Fibroblast of lung (primary cell): Measurements from ENCODE around the gene LSS. TPM values are rescaled to one million over a fixed set of nuclear protein-coding genes. Genes with fewer than 3 reads are reported as not detected.
"Not testable (repeated sequence)": the region's sequence is repeated elsewhere in the genome, so short reads cannot be mapped to it uniquely, and the experiment has no call there.

ENCODE experiments used
- DNase-seq, 2 donors: peaks; one replicate each; pipeline versions ENCODE4 v3.0.0 to v3.0.0-alpha.2; 2010; ENCODE audit warnings: low read depth in 2 of 2
- H2AFZ ChIP-seq: 2 replicates; pipeline ENCODE4 v1.5.1; 2012; ENCODE audit warnings: low read length, control low read depth, inconsistent platforms
- H3K27ac ChIP-seq: 2 replicates; pipeline ENCODE4 v1.5.1; 2011; ENCODE audit warnings: low read length, control low read depth; ENCODE audit not compliant: insufficient read depth
- H3K27me3 ChIP-seq: 2 replicates; pipeline ENCODE4 v1.5.1; 2011; ENCODE audit warnings: mild to moderate bottlenecking, low read length; ENCODE audit not compliant: control insufficient read depth, insufficient read depth
- H3K36me3 ChIP-seq: 2 replicates; pipeline ENCODE4 v1.5.1; 2011; ENCODE audit warnings: low read length; ENCODE audit not compliant: control insufficient read depth, insufficient read depth
- H3K4me1 ChIP-seq: 2 replicates; pipeline ENCODE4 v1.5.1; 2011; ENCODE audit warnings: low read length; ENCODE audit not compliant: control insufficient read depth, insufficient read depth; ENCODE audit errors: extremely low read depth
- H3K4me2 ChIP-seq: 2 replicates; pipeline ENCODE4 v1.5.1; 2011; ENCODE audit warnings: low read length, control low read depth; ENCODE audit not compliant: insufficient read depth; ENCODE audit errors: extremely low read depth
- H3K4me3 ChIP-seq, 4 experiments: fragments of 200-600 bp in 1 of 4; sonication (generic) in 1 of 4; replicated peaks in 1 of 4; 2 replicates each; pipeline ENCODE4 v1.5.1; 2011 to 2016; ENCODE audit warnings: low read length in 4 of 4, low read depth in 3 of 4, mild to moderate bottlenecking in 3 of 4, control low read depth in 2 of 4, inconsistent platforms in 1 of 4, mixed read lengths in 1 of 4; ENCODE audit not compliant: insufficient read depth in 1 of 4; ENCODE audit errors: control extremely low read depth in 1 of 4
- H3K79me2 ChIP-seq: 2 replicates; pipeline ENCODE4 v1.5.1; 2012; ENCODE audit warnings: mild to moderate bottlenecking, low read length, inconsistent platforms; ENCODE audit not compliant: control insufficient read depth, insufficient read depth
- H3K9ac ChIP-seq: 2 replicates; pipeline ENCODE4 v1.5.1; 2011; ENCODE audit warnings: mild to moderate bottlenecking, low read length, control low read depth; ENCODE audit not compliant: insufficient read depth
- H3K9me3 ChIP-seq: 2 replicates; pipeline ENCODE4 v1.5.1; 2012; ENCODE audit warnings: low read depth, low read length; ENCODE audit not compliant: control insufficient read depth, insufficient read depth
- H4K20me1 ChIP-seq: 2 replicates; pipeline ENCODE4 v1.5.1; 2011; ENCODE audit warnings: low read length; ENCODE audit not compliant: control insufficient read depth, insufficient read depth; ENCODE audit errors: extremely low read depth
- CTCF ChIP-seq, 2 donors: IDR thresholded peaks in 1 of 2; conservative IDR thresholded peaks in 1 of 2; 1 replicate in 1 of 2; 2 replicates in 1 of 2; pipeline ENCODE4 v1.5.1; 2011 to 2012; ENCODE audit warnings: low read length in 2 of 2, control low read depth in 1 of 2, inconsistent platforms in 1 of 2, low read depth in 1 of 2, mild to moderate bottlenecking in 1 of 2
- EZH2 ChIP-seq: IDR thresholded peaks from 2 replicates; pipeline ENCODE4 v1.5.1; 2012; ENCODE audit warnings: low read length, control low read depth, mild to moderate bottlenecking; ENCODE audit errors: missing control alignments
- polyA plus RNA-seq, 2 donors: library from polyadenylated mRNA; depleted of rRNA in 1 of 2; stranded (reverse) in 1 of 2; unstranded in 1 of 2; fragments of >200 nt; gene quantifications; 2 replicates each; pipeline ENCODE4 v1.2.1, GENCODE V29; 2011 to 2012; ENCODE audit warnings: missing spikeins in 1 of 2
- total RNA-seq: library from RNA; depleted of rRNA; stranded (reverse); fragments of >200 nt; gene quantifications from 2 replicates; pipeline ENCODE4 v1.2.1, GENCODE V29; 2014

The LSS gene
- total and polyA plus RNA-seq, 2 donors (not counting 1 experiment from before 2014, with no cell fraction given) = 97.6 to 252 TPM

- TF ChIP-seq EZH2 (no peak), CTCF (conservative IDR thresholded peaks at IDR 0.05 in 1 of 2, IDR thresholded peaks at IDR 0.05 in 1 of 2; ENCODE audit: low read depth in 1 of 2, low read length in 2 of 2) (no peak)
Observed at GRCh38 chr21:46141767-46142581, 86.6 kb downstream of the LSS start.

GRCh38 chr21:46140352-46141003 is 88.1 kb downstream of the LSS start:
- not testable (repeated sequence) for H3K27ac ChIP-seq, H3K9ac ChIP-seq, H3K27me3 ChIP-seq, DNase-seq, H3K9me3 ChIP-seq, H3K36me3 ChIP-seq, H3K79me2 ChIP-seq, H4K20me1 ChIP-seq, H3K4me1 ChIP-seq, H2AFZ ChIP-seq, H3K4me3 ChIP-seq, H3K4me2 ChIP-seq

More at GRCh38 chr21:46141767-46142581, 86.6 kb downstream of the LSS start:
- H3K9me3 ChIP-seq = no peaks in the 10 kb centered on the region
- H3K79me2 ChIP-seq = no peaks in the 10 kb centered on the region
- peaks cover 3% of the 10 kb centered on the region for H3K4me1 ChIP-seq
- H3K27ac ChIP-seq = no peak overlapping the region
- H3K4me3 ChIP-seq = no peak overlapping the region
- no peak overlapping the region for H3K9ac ChIP-seq
- no peaks in the 10 kb centered on the region for H3K36me3 ChIP-seq
- no peak for DNase-seq
- H3K4me2 ChIP-seq = no peak overlapping the region
- H3K27me3 ChIP-seq = no peaks in the 10 kb centered on the region
- no peaks in the 10 kb centered on the region for H4K20me1 ChIP-seq
- no peak overlapping the region for H2AFZ ChIP-seq

- TF ChIP-seq CTCF (conservative IDR thresholded peaks at IDR 0.05 in 1 of 2, IDR thresholded peaks at IDR 0.05 in 1 of 2; ENCODE audit: low read depth in 1 of 2, low read length in 2 of 2) = no peak
- TF ChIP-seq EZH2 = no peak
- Histone ChIP-seq H3K9ac (no peak overlapping the region), H3K4me1 (peaks cover 3% of the 10 kb centered on the region), H3K9me3 (no peaks in the 10 kb centered on the region), H3K36me3 (no peaks in the 10 kb centered on the region), H3K4me3 (no peak overlapping the region), H4K20me1 (no peaks in the 10 kb centered on the region), H3K4me2 (no peak overlapping the region), H3K27ac (no peak overlapping the region), H3K27me3 (no peaks in the 10 kb centered on the region), H3K79me2 (no peaks in the 10 kb centered on the region), H2AFZ (no peak overlapping the region)
- DNase-seq = no peak
Observed at GRCh38 chr21:46139686-46140085, 88.9 kb downstream of the LSS start.
